Stimulated activated CD8-positive, alpha-beta memory T cell treated with anti-CD3 and anti-CD28 coated beads, Interleukin-4, amount 100 ng/mL, for 24 hours (primary cell): ENCODE results near the gene BDKRB2.

ENCODE experiments used
- DNase-seq: peaks from one replicate; pipeline ENCODE4 v3.0.0-alpha.2; 2020; ENCODE audit warnings: low read depth

Gene BDKRB2

GRCh38 chr14:96198430-96199130 lies 6.1 kb upstream of the BDKRB2 start:
- DNase-seq: no peak

- no peak for DNase-seq
Measured at GRCh38 chr14:96201157-96201556, 3.5 kb upstream of the BDKRB2 start.

GRCh38 chr14:96201965-96202364 lies 2.7 kb upstream of the BDKRB2 start:
- DNase-seq: no peak

GRCh38 chr14:96202441-96203094 lies 2.1 kb upstream of the BDKRB2 start:
- DNase-seq: no peak

GRCh38 chr14:96203116-96203515 lies 1.5 kb upstream of the BDKRB2 start:
- no peak for DNase-seq

- no peak for DNase-seq
Measured at GRCh38 chr14:96203635-96204034, 1.0 kb upstream of the BDKRB2 start.

GRCh38 chr14:96205059-96205977 lies 679 bp downstream of the BDKRB2 start:
- DNase-seq: no peak

GRCh38 chr14:96205978-96206360 lies 1.3 kb downstream of the BDKRB2 start:
- DNase-seq: no peak

GRCh38 chr14:96206461-96206860 lies 1.8 kb downstream of the BDKRB2 start:
- no peak for DNase-seq

- DNase-seq: no peak
Measured at GRCh38 chr14:96207686-96208085, 3.0 kb downstream of the BDKRB2 start.

GRCh38 chr14:96208739-96209138 lies 4.1 kb downstream of the BDKRB2 start:
- DNase-seq: no peak

- no peak for DNase-seq
Measured at GRCh38 chr14:96212140-96212539, 7.5 kb downstream of the BDKRB2 start.

- no peak for DNase-seq
Measured at GRCh38 chr14:96212896-96213295, 8.3 kb downstream of the BDKRB2 start.

- no peak for DNase-seq
Measured at GRCh38 chr14:96213871-96214465, 9.3 kb downstream of the BDKRB2 start.

GRCh38 chr14:96214793-96215192 lies 10.2 kb downstream of the BDKRB2 start:
- DNase-seq: no peak

GRCh38 chr14:96215452-96216244 lies 11.0 kb downstream of the BDKRB2 start:
- DNase-seq: no peak

GRCh38 chr14:96216627-96217026 lies 12.0 kb downstream of the BDKRB2 start:
- no peak for DNase-seq

GRCh38 chr14:96217376-96217913 lies 12.8 kb downstream of the BDKRB2 start:
- DNase-seq: no peak

GRCh38 chr14:96221109-96221650 lies 16.5 kb downstream of the BDKRB2 start:
- DNase-seq: no peak

GRCh38 chr14:96221841-96222240 lies 17.2 kb downstream of the BDKRB2 start:
- no peak for DNase-seq

GRCh38 chr14:96224480-96225096 lies 19.9 kb downstream of the BDKRB2 start:
- DNase-seq: no peak
